Gastroesophageal sphincter (tissue), 3 donors: ENCODE measurements around the gene PCLAF.

Experiments
- CTCF ChIP-seq, 4 experiments: fragments of 200-600 bp in 2 of 4; fragments of 450-650 bp in 2 of 4; sonication (generic) in 1 of 4; IDR thresholded peaks; one replicate each; pipeline ENCODE4 v1.5.1; 2017 to 2019; ENCODE audit warnings: antibody characterized with exemption in 4 of 4, mild to moderate bottlenecking in 2 of 4, moderate library complexity in 2 of 4
- EP300 ChIP-seq: sonication (generic); formaldehyde crosslinking; IDR thresholded peaks from one replicate; pipeline ENCODE4 v1.6.1; 2017; ENCODE audit warnings: antibody characterized with exemption, mild to moderate bottlenecking
- POLR2A ChIP-seq, 2 donors: fragments of 450-650 bp; IDR thresholded peaks; one replicate each; pipeline ENCODE4 v1.6.1; 2017; ENCODE audit warnings: antibody characterized with exemption in 2 of 2, mild to moderate bottlenecking in 2 of 2, moderate library complexity in 1 of 2
- POLR2AphosphoS5 ChIP-seq: sonication (generic); formaldehyde crosslinking; IDR thresholded peaks from one replicate; pipeline ENCODE4 v1.6.1; 2017; ENCODE audit warnings: antibody characterized with exemption

- TF ChIP-seq EP300, result no peak
- no peak for TF ChIP-seq CTCF (IDR thresholded peaks at IDR 0.05)
- no peak for TF ChIP-seq POLR2A (IDR thresholded peaks at IDR 0.05)
- TF ChIP-seq POLR2AphosphoS5, result no peak
Measured at GRCh38 chr15:64343222-64343621, 38.0 kb downstream of the PCLAF start.
